Activated CD8-positive, alpha-beta T cell treated with anti-CD3 and anti-CD28 coated beads for 36 hours (primary cell): Measurements from ENCODE around the gene SEMA6B. TPM values are rescaled to one million over a fixed set of nuclear protein-coding genes. Genes with fewer than 3 reads are reported as not detected.

Source experiments
- ATAC-seq: fragments of 200-7000 bp; cut with Tn5 transposase; one replicate; pipeline ENCODE4 v1.10.0; 2021; ENCODE audit warnings: mild to moderate bottlenecking, moderate library complexity
- CTCF ChIA-PET: fragments of 350-600 bp; sonication (Branson Sonifier 250); formaldehyde crosslinking; loops from one replicate; lab custom pipeline; 2021; ENCODE audit warnings: antibody characterized with exemption; lab: Charles Lee
- POLR2A ChIA-PET: fragments of 350-600 bp; sonication (Branson Sonifier 250); formaldehyde crosslinking; loops from one replicate; lab custom pipeline; 2021; ENCODE audit warnings: antibody characterized with exemption; lab: Charles Lee
- DNase-seq: peaks from one replicate; pipeline ENCODE4 v3.0.0-alpha.2; 2020
- H3K27ac Mint-ChIP-seq: one replicate; pipeline ENCODE4 v1.8.0; 2021; ENCODE audit warnings: mild to moderate bottlenecking, mixed read lengths
- H3K27me3 Mint-ChIP-seq: one replicate; pipeline ENCODE4 v1.8.0; 2021; ENCODE audit warnings: mixed read lengths
- H3K36me3 Mint-ChIP-seq: one replicate; pipeline ENCODE4 v1.8.0; 2021; ENCODE audit warnings: low read depth, mixed read lengths
- H3K4me1 Mint-ChIP-seq: one replicate; pipeline ENCODE4 v1.8.0; 2021; ENCODE audit warnings: low read depth, mixed read lengths
- H3K4me3 Mint-ChIP-seq: one replicate; pipeline ENCODE4 v1.8.0; 2021; ENCODE audit warnings: mild to moderate bottlenecking, moderate library complexity, mixed read lengths
- H3K9me3 Mint-ChIP-seq: one replicate; pipeline ENCODE4 v1.8.0; 2021; ENCODE audit warnings: mixed read lengths
- CTCF ChIP-seq: fragments of 200-600 bp; IDR thresholded peaks from one replicate; pipeline ENCODE4 v1.8.0; 2022; ENCODE audit warnings: antibody characterized with exemption, mild to moderate bottlenecking
- intact Hi-C: fragments of 100-400 bp; cut with micrococcal nuclease; formaldehyde crosslinking; loops from one replicate; pipeline ENCODE4 v1.10.0; 2022
- total RNA-seq, 2 experiments: library from RNA; stranded (reverse); gene quantifications; one replicate each; pipeline ENCODE4 v1.2.3, GENCODE V29; 2021

SEMA6B gene
- total RNA-seq, 2 experiments from 2014 or later = not detected

- no peaks in the 10 kb centered on the region for H3K9me3 Mint-ChIP-seq
- H3K4me1 Mint-ChIP-seq = no peaks in the 10 kb centered on the region
- ATAC-seq (no peak), DNase-seq (no peak)
- ChIA-PET CTCF (interaction anchor here (1.0 kb wide), 1 partner anchor 9 kb away, joined by 3 read pairs; no protein-coding TSS in a partner anchor), POLR2A (no interaction called here)
- no peak for TF ChIP-seq CTCF
- no peak within 1 kb of the TSS for H3K27ac Mint-ChIP-seq
- H3K4me3 Mint-ChIP-seq = no peak within 1 kb of the TSS
- H3K27me3 Mint-ChIP-seq = no peaks in the 10 kb centered on the region
- intact Hi-C loops = no loop called here
- no peaks in the 10 kb centered on the region for H3K36me3 Mint-ChIP-seq
Observed at GRCh38 chr19:4518345-4519171, 40.9 kb downstream of the SEMA6B start, which contains the start of gene PLIN4. PLIN4 (minus strand) TSS chr19:4518486; CDS start chr19:4518272, 214 bp downstream.

- no peak for DNase-seq
- POLR2A ChIA-PET = no interaction called here
- H3K4me1 Mint-ChIP-seq = no peaks in the 10 kb centered on the region
- no peak overlapping the region for H3K4me3 Mint-ChIP-seq
- no peaks in the 10 kb centered on the region for H3K36me3 Mint-ChIP-seq
- no peak for TF ChIP-seq CTCF
- H3K27ac Mint-ChIP-seq = no peak overlapping the region
- CTCF ChIA-PET = interaction anchor here (1.0 kb wide), 1 partner anchor 8 kb away, joined by 3 read pairs; no protein-coding TSS in a partner anchor
- ATAC-seq = no peak
- intact Hi-C loops = no loop called here
- H3K27me3 Mint-ChIP-seq = no peaks in the 10 kb centered on the region
- no peaks in the 10 kb centered on the region for H3K9me3 Mint-ChIP-seq
Observed at GRCh38 chr19:4517451-4518057, 41.9 kb downstream of the SEMA6B start.

GRCh38 chr19:4516939-4517300, 42.6 kb downstream of the SEMA6B start:
- ATAC-seq (no peak), DNase-seq (no peak)
- Mint-ChIP-seq H3K27ac (no peak overlapping the region), H3K9me3 (no peaks in the 10 kb centered on the region), H3K4me1 (no peaks in the 10 kb centered on the region), H3K36me3 (no peaks in the 10 kb centered on the region), H3K27me3 (no peaks in the 10 kb centered on the region), H3K4me3 (no peak overlapping the region)
- intact Hi-C loops = no loop called here
- TF ChIP-seq CTCF = no peak
- ChIA-PET POLR2A (interaction anchor here (0.6 kb wide), 1 partner anchor 44 kb away, joined by 3 read pairs; no protein-coding TSS in a partner anchor), CTCF (no interaction called here)

DNA sequence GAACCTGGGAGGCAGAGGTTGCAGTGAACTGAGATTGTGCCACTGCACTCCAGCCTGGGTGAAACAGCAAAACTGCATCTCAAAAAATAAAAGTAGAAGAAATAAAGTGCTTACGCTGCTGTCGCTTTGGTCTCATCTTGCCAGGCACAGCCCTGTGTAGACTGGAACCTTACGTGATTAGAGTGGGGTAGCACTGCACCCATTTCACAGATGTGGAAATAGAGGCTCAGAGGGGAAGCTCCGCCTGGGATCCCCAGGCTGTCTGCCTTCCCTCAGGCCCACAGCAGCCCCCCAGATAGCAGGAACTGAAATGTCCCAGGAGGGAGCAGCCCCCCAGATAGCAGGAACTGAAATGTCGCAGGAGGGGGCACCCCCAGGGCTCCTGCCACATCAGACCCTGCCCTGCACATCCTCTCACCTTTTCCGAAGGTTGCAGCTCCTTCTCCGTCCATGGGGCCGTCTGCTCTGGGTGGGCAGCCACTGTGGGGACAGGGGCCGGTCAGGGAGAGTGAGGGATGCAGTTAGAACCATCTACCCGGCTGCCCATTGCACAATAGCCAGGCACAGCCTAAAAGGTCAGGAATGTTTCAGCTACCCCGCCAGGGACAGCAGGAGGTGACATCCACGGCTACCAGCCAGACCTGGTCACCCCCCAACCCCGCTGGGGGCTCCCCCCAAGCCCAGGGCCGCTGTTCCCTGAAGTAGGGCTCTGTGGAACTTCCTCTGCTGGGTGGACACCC, 43.1 kb downstream of the SEMA6B start:
- CTCF ChIA-PET = no interaction called here
- H3K4me3 Mint-ChIP-seq = no peak overlapping the region

More for the DNA sequence above, 43.1 kb downstream of the SEMA6B start:
- POLR2A ChIA-PET = interaction anchor here (0.6 kb wide), 1 partner anchor 44 kb away, joined by 3 read pairs; no protein-coding TSS in a partner anchor
- H3K27me3 Mint-ChIP-seq = no peaks in the 10 kb centered on the region
- no peak overlapping the region for H3K27ac Mint-ChIP-seq
- no peaks in the 10 kb centered on the region for H3K9me3 Mint-ChIP-seq
- TF ChIP-seq CTCF = no peak
- no peak for ATAC-seq
- H3K4me1 Mint-ChIP-seq = no peaks in the 10 kb centered on the region
- DNase-seq = no peak
- intact Hi-C loops = no loop called here
- H3K36me3 Mint-ChIP-seq = no peaks in the 10 kb centered on the region
